ENCODE data around the gene HIGD1C. TPM values are rescaled to one million over a fixed set of nuclear protein-coding genes. Genes with fewer than 3 reads are reported as not detected.
A peak's percentile ranks its signal among the peaks of the same experiment; 100 is the strongest.

The HIGD1C gene
- total RNA-seq, 1 experiment from 2014 or later, result not detected

GRCh38 chr12:51011955-51012354 is 59.6 kb downstream of the HIGD1C start:
- Histone ChIP-seq H3K4me2 (ENCODE audit: insufficient read depth, insufficient read length, low read length) (no peak overlapping the region), H3K9ac (ENCODE audit: extremely low read depth, insufficient read length, low read length) (no peak overlapping the region), H2BK12ac (ENCODE audit: insufficient read length, low read depth, low read length) (no peak overlapping the region), H3K23me2 (ENCODE audit: insufficient read length, low read depth, low read length, poor library complexity, severe bottlenecking) (no peaks in the 10 kb centered on the region), H3T11ph (ENCODE audit: low read length) (no peak overlapping the region), H4K91ac (ENCODE audit: insufficient read length, low read depth, low read length) (no peak overlapping the region), H3K4me1 (ENCODE audit: insufficient read depth, low read length) (no peaks in the 10 kb centered on the region), H4K20me1 (ENCODE audit: control insufficient read depth, insufficient read depth, insufficient read length) (no peaks in the 10 kb centered on the region), H2BK15ac (ENCODE audit: low read depth, low read length) (no peak overlapping the region), H3K56ac (ENCODE audit: insufficient read length, low read depth, low read length) (no peak overlapping the region), H3K79me2 (ENCODE audit: insufficient read depth, low read length) (peaks cover 3% of the 10 kb centered on the region; the same call in 1 of the 2 replicates), H4K8ac (replicated peaks; ENCODE audit: insufficient read length, low read depth, low read length) (no peak overlapping the region), H3K27ac (ENCODE audit: insufficient read length, low read depth, low read length) (no peak overlapping the region), H4K5ac (ENCODE audit: insufficient read length, low read depth, low read length) (no peak overlapping the region), H3K18ac (ENCODE audit: insufficient read length, low read depth, low read length) (no peak overlapping the region), H3K4ac (ENCODE audit: low read depth, low read length) (no peak overlapping the region), H3K9me3 (ENCODE audit: control insufficient read depth, low read depth, low read length) (no peaks in the 10 kb centered on the region), H3K79me1 (ENCODE audit: insufficient read depth, low read depth, low read length, poor library complexity, severe bottlenecking) (peaks cover 8% of the 10 kb centered on the region), H3K23ac (ENCODE audit: insufficient read length, low read depth, low read length) (no peak overlapping the region), H2BK5ac (ENCODE audit: insufficient read length, low read length) (no peak overlapping the region), H2BK20ac (ENCODE audit: low read depth, low read length, poor library complexity, severe bottlenecking) (no peak overlapping the region), H3K27me3 (ENCODE audit: insufficient read depth, low read length) (no peaks in the 10 kb centered on the region), H2BK120ac (ENCODE audit: low read depth, low read length, poor library complexity, severe bottlenecking) (no peak overlapping the region), H3K14ac (ENCODE audit: insufficient read depth, low read length) (no peak overlapping the region), H2AFZ (ENCODE audit: low read length) (no peak overlapping the region), H2AK5ac (ENCODE audit: insufficient read length, low read length) (no peak overlapping the region)
- H3K4me1 Mint-ChIP-seq, result peaks cover 30 to 38% of the 10 kb centered on the region in 2 experiments
- DNase-seq, result no peak
- TF ChIP-seq CTCF (conservative IDR thresholded peaks at IDR 0.05), result no peak
- peak overlapping the region in 1 of 3 experiments; percentile 44; a peak in 1 of 7 replicates for H3K27ac Mint-ChIP-seq
- no peak overlapping the region for H3K4me3 Mint-ChIP-seq
- no CpG with 5 or more reads among the region's 4 CpGs for WGBS (ENCODE audit: extremely low coverage, insufficient read length, low lambda C conversion rate)
- H3K36me3 Mint-ChIP-seq (ENCODE audit: insufficient read depth in 1 of 3, low read depth in 3 of 3), result peaks cover 13 to 19% (median 16%) of the 10 kb centered on the region in 3 experiments
- no peaks in the 10 kb centered on the region for H3K27me3 Mint-ChIP-seq (ENCODE audit: low read depth)
- no peaks in the 10 kb centered on the region for H3K9me3 Mint-ChIP-seq

All from H9 (cell line).